Naive B cell (primary cell): ENCODE results near the gene IFI16. TPM values are rescaled to one million over a fixed set of nuclear protein-coding genes. Genes with fewer than 3 reads are reported as not detected.

Source experiments
- ATAC-seq, 2 donors: fragments of 150-1000 bp; cut with Tn5 transposase; 2 replicates each; pipeline ENCODE4 v1.10.0; 2021; ENCODE audit warnings: low read depth in 2 of 2, mild to moderate bottlenecking in 2 of 2, moderate library complexity in 2 of 2
- DNase-seq: peaks from one replicate; pipeline ENCODE4 v3.0.0; 2022
- H3K27ac Mint-ChIP-seq, 6 donors: one replicate each; pipeline ENCODE4 v1.8.0; 2020 to 2022; ENCODE audit warnings: mild to moderate bottlenecking in 6 of 6, mixed read lengths in 6 of 6, moderate library complexity in 5 of 6, inconsistent platforms in 2 of 6
- H3K27me3 Mint-ChIP-seq, 3 donors: one replicate each; pipeline ENCODE4 v1.8.0; 2021 to 2022; ENCODE audit warnings: mixed read lengths in 3 of 3, mild to moderate bottlenecking in 1 of 3
- H3K36me3 Mint-ChIP-seq, 2 donors: one replicate each; pipeline ENCODE4 v1.8.0; 2020 to 2022; ENCODE audit warnings: mixed read lengths in 2 of 2, inconsistent platforms in 1 of 2, mild to moderate bottlenecking in 1 of 2
- H3K4me1 Mint-ChIP-seq, 3 donors: one replicate each; pipeline ENCODE4 v1.8.0; 2020 to 2022; ENCODE audit warnings: mixed read lengths in 3 of 3, inconsistent platforms in 1 of 3, mild to moderate bottlenecking in 1 of 3, moderate library complexity in 1 of 3
- H3K4me3 Mint-ChIP-seq, 8 donors: one replicate each; pipeline ENCODE4 v1.8.0; 2020 to 2022; ENCODE audit warnings: mild to moderate bottlenecking in 8 of 8, mixed read lengths in 8 of 8, moderate library complexity in 8 of 8, inconsistent platforms in 2 of 8
- H3K9me3 Mint-ChIP-seq, 7 donors: one replicate each; pipeline ENCODE4 v1.8.0; 2020 to 2022; ENCODE audit warnings: mixed read lengths in 7 of 7, mild to moderate bottlenecking in 5 of 7, inconsistent platforms in 2 of 7, moderate library complexity in 1 of 7
- polyA plus RNA-seq, 6 donors: library from polyadenylated mRNA; unstranded; fragments of 300-500 nt; fragmentation: Illumina TruSeq; gene quantifications; one replicate each; pipeline ENCODE4 v1.2.3, GENCODE V29; 2021; ENCODE audit warnings: low read depth in 6 of 6

IFI16 gene
- polyA plus RNA-seq, 6 donors from 2014 or later = 143 to 262 (median 206) TPM

GRCh38 chr1:159051436-159051835 is 41.7 kb downstream of the IFI16 start:
- H3K4me3 Mint-ChIP-seq = no peak overlapping the region
- ATAC-seq (no peak), DNase-seq (no peak)
- H3K27me3 Mint-ChIP-seq = no peaks in the 10 kb centered on the region
- H3K4me1 Mint-ChIP-seq = peaks cover 52 to 62% (median 57%) of the 10 kb centered on the region in 3 donors
- peak overlapping the region; percentile 83 to 98 (median 92) for H3K27ac Mint-ChIP-seq
- no peaks in the 10 kb centered on the region for H3K9me3 Mint-ChIP-seq
- H3K36me3 Mint-ChIP-seq = peaks cover 55 to 67% of the 10 kb centered on the region in 2 donors

GRCh38 chr1:159054427-159054826 is 44.7 kb downstream of the IFI16 start:
- no peaks in the 10 kb centered on the region for H3K27me3 Mint-ChIP-seq
- H3K27ac Mint-ChIP-seq = peak overlapping the region; percentile 36 to 93 (median 86)
- H3K4me1 Mint-ChIP-seq = peaks cover 64 to 90% (median 78%) of the 10 kb centered on the region in 3 donors
- H3K9me3 Mint-ChIP-seq = peaks cover 0 to 3% (median 0%) of the 10 kb centered on the region in 7 donors
- H3K36me3 Mint-ChIP-seq = peaks cover 63 to 66% of the 10 kb centered on the region in 2 donors
- DNase-seq (no peak), ATAC-seq (no peak)
- H3K4me3 Mint-ChIP-seq = peak overlapping the region in 4 of 8 donors; percentile 2 to 39 (median 5)

- H3K4me3 Mint-ChIP-seq = peak overlapping the region in 7 of 8 donors; percentile 54 to 85 (median 81)
- no peaks in the 10 kb centered on the region for H3K27me3 Mint-ChIP-seq
- H3K36me3 Mint-ChIP-seq = peaks cover 59 to 70% of the 10 kb centered on the region in 2 donors
- peaks cover 67 to 97% (median 84%) of the 10 kb centered on the region in 3 donors for H3K4me1 Mint-ChIP-seq
- H3K27ac Mint-ChIP-seq = peak overlapping the region; percentile 78 to 95 (median 92)
- ATAC-seq = peak; percentile 96 to 97
- peaks cover 0 to 3% (median 0%) of the 10 kb centered on the region in 7 donors for H3K9me3 Mint-ChIP-seq
- peak; percentile 73 for DNase-seq
Observed at GRCh38 chr1:159055181-159055641, 45.5 kb downstream of the IFI16 start.

DNA sequence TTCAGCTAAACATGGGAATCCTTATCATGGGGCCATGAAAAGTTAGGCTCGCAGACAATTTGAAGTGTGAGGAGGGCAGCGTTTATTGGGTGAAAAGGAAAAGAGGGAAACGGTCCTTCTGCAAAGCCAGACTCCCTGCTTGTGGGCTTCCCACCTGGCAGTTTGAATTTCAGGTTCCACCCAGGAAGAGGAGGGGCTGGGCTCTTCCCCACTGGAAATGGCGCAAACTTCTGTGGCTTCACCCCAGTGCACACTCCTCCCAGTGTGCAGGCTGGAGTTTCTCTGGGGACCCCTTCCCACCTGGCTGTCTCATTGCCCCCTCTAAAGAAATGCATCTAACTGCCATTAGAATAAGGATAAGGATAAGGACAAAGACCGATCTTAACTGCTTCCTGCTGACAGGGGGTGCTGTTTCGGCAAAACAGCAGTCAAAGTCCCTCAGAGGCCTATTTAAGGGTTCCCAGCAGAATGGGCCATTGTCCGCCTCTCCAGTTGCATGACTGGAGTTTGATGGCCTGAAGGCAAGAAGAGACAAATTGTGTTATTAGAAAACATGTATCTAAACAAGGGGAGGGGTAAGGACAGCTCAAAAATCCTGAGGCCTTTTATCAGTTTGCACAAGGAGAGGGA is 46.5 kb downstream of the IFI16 start:
- H3K4me1 Mint-ChIP-seq = peaks cover 63 to 96% (median 80%) of the 10 kb centered on the region in 3 donors
- H3K4me3 Mint-ChIP-seq = peak overlapping the region in 6 of 8 donors; percentile 54 to 85 (median 82)
- H3K36me3 Mint-ChIP-seq = peaks cover 55 to 61% of the 10 kb centered on the region in 2 donors
- no peaks in the 10 kb centered on the region for H3K27me3 Mint-ChIP-seq
- DNase-seq (no peak), ATAC-seq (no peak)
- peak overlapping the region; percentile 81 to 95 (median 92) for H3K27ac Mint-ChIP-seq
- H3K9me3 Mint-ChIP-seq = peaks cover 0 to 3% (median 0%) of the 10 kb centered on the region in 7 donors

DNA sequence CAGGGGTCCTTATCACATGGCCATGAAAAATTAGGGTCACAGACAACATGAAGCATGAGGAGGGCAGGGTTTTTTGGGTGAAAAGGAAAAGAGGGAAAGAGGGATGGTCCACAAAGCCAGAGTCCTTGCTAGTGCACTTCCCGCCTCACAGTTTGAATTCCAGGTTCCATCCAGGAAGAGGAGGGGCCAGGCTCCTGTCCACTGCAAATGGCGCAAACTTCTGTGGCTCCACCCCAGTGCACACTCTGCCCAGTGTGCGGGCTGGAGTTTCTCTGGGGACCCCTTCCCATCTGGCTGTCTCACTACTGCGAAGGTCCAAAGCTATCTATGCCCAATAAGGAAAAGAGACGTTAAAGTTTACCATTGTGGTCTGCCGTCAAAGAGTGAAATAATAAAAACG is 49.0 kb downstream of the IFI16 start:
- Mint-ChIP-seq H3K36me3 (peaks cover 40 to 48% of the 10 kb centered on the region in 2 donors), H3K27ac (peak overlapping the region; percentile 22 to 86 (median 65)), H3K4me3 (peak overlapping the region in 3 of 8 donors; percentile 51 to 55 (median 52)), H3K27me3 (no peaks in the 10 kb centered on the region), H3K9me3 (peaks cover 0 to 9% (median 0%) of the 10 kb centered on the region in 7 donors), H3K4me1 (peaks cover 65 to 95% (median 80%) of the 10 kb centered on the region in 3 donors)
- no peak for DNase-seq
- no peak for ATAC-seq

DNA sequence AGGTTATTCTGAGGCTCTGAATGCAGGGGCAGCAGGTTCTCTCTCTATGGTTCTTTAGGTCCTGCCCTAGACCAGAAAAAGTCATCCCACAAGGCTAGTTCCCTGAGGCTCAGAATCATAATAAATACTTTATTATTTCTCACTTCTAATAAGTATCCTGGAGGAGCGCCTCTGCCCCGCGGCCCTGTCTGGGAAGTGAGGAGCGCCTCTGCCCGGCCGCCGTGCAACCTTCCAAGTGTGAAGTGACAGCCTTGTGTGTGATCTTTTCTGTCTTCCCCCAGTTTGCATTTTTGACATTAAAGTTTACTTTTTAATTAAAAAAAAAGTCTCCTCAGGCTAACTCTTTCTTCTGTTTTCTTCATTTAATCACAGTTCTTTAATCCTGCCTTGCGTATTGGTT is 55.4 kb downstream of the IFI16 start:
- no peaks in the 10 kb centered on the region for H3K27me3 Mint-ChIP-seq
- H3K4me1 Mint-ChIP-seq = peaks cover 64 to 91% (median 65%) of the 10 kb centered on the region in 3 donors
- peak overlapping the region in 5 of 6 donors; percentile 72 to 96 (median 93) for H3K27ac Mint-ChIP-seq
- H3K4me3 Mint-ChIP-seq = peak overlapping the region in 5 of 8 donors; percentile 40 to 75 (median 41)
- DNase-seq (no peak), ATAC-seq (no peak)
- peaks cover 15 to 23% of the 10 kb centered on the region in 2 donors for H3K36me3 Mint-ChIP-seq
- H3K9me3 Mint-ChIP-seq = peaks cover 0 to 9% (median 0%) of the 10 kb centered on the region in 7 donors

- H3K36me3 Mint-ChIP-seq = peaks cover 15 to 16% of the 10 kb centered on the region in 2 donors
- peak overlapping the region; percentile 93 to 97 (median 94) for H3K27ac Mint-ChIP-seq
- H3K27me3 Mint-ChIP-seq = no peaks in the 10 kb centered on the region
- no peak for DNase-seq
- peak overlapping the region in 6 of 8 donors; percentile 16 to 83 (median 72) for H3K4me3 Mint-ChIP-seq
- peaks cover 69 to 92% (median 69%) of the 10 kb centered on the region in 3 donors for H3K4me1 Mint-ChIP-seq
- ATAC-seq = no peak
- peaks cover 0 to 9% (median 0%) of the 10 kb centered on the region in 7 donors for H3K9me3 Mint-ChIP-seq
Observed at GRCh38 chr1:159066108-159066507, 56.4 kb downstream of the IFI16 start.

DNA sequence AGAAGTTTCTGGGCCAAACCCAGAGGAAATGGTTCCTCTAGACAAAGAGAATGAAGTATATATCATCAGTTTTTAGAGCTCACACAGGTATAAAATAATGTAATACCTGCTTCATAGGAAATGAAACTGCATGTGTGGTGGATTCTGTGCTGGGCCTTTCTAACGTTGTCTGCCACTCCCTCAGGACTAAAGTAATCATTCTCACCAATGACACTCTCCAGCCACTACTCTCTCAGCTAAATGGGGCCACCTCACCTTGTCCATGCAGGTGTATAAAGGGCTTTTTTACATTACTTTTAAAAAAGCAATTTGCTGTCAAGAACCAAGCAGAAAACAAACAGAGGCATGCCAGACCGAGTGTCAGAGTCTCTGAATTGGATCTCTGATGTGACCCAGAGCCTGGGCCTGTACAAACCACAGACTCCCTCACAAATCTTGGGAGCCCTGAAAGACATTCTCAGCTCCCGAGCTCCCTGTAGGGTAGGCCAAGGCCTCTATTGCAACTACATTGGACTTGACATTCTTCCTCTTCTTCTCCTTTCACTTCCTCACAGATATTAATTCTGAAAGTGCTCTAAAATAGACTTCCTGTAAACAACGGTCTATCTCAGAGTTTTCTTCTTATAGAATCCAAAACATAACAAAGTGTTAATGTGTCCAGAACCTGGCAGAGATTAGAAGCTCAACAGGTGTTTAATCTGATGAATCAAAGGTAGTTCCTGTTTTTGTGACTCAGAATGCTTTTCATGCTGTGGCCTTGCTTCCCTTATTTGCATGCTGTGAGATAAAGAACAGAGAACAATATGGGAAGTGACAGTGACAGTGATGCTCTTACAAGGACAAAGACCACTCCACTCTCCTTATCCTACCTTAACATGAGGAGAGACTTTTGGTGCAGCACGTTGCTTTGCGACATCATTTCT is 58.3 kb downstream of the IFI16 start:
- ATAC-seq (peak; percentile 84 to 85), DNase-seq (peak; percentile 86)
- Mint-ChIP-seq H3K27ac (peak overlapping the region; percentile 95 to 99 (median 96)), H3K4me1 (peaks cover 67 to 93% (median 71%) of the 10 kb centered on the region in 3 donors), H3K36me3 (peaks cover 10 to 12% of the 10 kb centered on the region in 2 donors), H3K27me3 (no peaks in the 10 kb centered on the region), H3K9me3 (peaks cover 0 to 6% (median 0%) of the 10 kb centered on the region in 7 donors), H3K4me3 (peak overlapping the region; percentile 60 to 89 (median 82))

DNA sequence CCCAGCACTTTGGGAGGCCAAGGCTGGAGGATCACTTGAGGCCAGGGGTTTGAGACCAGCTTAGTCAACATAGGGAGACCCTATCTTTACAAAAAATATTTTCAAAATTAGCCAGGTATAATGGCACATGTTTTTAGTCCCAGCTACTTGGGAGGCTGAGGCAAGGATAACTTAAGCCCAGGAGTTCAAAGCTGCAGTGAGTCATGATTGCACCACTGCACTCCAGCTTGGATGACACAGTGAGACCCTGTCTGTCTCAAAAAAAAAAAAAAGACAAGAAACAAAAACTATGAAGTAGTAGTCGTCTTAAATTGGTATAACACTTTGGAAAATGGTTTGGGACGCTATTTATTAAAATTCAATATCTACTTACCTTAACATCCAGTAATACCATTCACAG is 59.2 kb downstream of the IFI16 start:
- H3K36me3 Mint-ChIP-seq = peaks cover 5 to 8% of the 10 kb centered on the region in 2 donors
- DNase-seq (no peak), ATAC-seq (no peak)
- H3K27me3 Mint-ChIP-seq = no peaks in the 10 kb centered on the region
- peak overlapping the region in 4 of 8 donors; percentile 60 to 81 (median 80) for H3K4me3 Mint-ChIP-seq
- H3K4me1 Mint-ChIP-seq = peaks cover 60 to 87% (median 63%) of the 10 kb centered on the region in 3 donors
- H3K9me3 Mint-ChIP-seq = peaks cover 0 to 2% (median 0%) of the 10 kb centered on the region in 7 donors
- H3K27ac Mint-ChIP-seq = peak overlapping the region; percentile 4 to 99 (median 96)

- H3K4me3 Mint-ChIP-seq = peak overlapping the region in 3 of 8 donors; percentile 33 to 47 (median 43)
- H3K27me3 Mint-ChIP-seq = no peaks in the 10 kb centered on the region
- ATAC-seq = no peak
- H3K9me3 Mint-ChIP-seq = no peaks in the 10 kb centered on the region
- peaks cover 42 to 65% (median 51%) of the 10 kb centered on the region in 3 donors for H3K4me1 Mint-ChIP-seq
- no peaks in the 10 kb centered on the region for H3K36me3 Mint-ChIP-seq
- DNase-seq = peak; percentile 35
- H3K27ac Mint-ChIP-seq = peak overlapping the region; percentile 37 to 96 (median 77)
Observed at GRCh38 chr1:159071970-159072582, 62.4 kb downstream of the IFI16 start.

- H3K9me3 Mint-ChIP-seq = no peaks in the 10 kb centered on the region
- H3K36me3 Mint-ChIP-seq = no peaks in the 10 kb centered on the region
- peak; percentile 75 to 79 for ATAC-seq
- peak within 1 kb of the TSS; percentile 68 to 92 (median 75) for H3K4me3 Mint-ChIP-seq
- peaks cover 12 to 29% (median 18%) of the 10 kb centered on the region in 3 donors for H3K4me1 Mint-ChIP-seq
- peak; percentile 38 for DNase-seq
- peak within 1 kb of the TSS; percentile 41 to 88 (median 80) for H3K27ac Mint-ChIP-seq
- no peaks in the 10 kb centered on the region for H3K27me3 Mint-ChIP-seq
Observed at GRCh38 chr1:159076438-159077119, 66.9 kb downstream of the IFI16 start, which contains the start of gene AIM2. AIM2 (minus strand) TSS chr1:159076766; CDS start chr1:159073499, 3,267 bp downstream.
